WTC11 (cell line): Measurements from ENCODE around the gene SLC34A1. TPM values are rescaled to one million over a fixed set of nuclear protein-coding genes. Genes with fewer than 3 reads are reported as not detected.

Experiments
- ATAC-seq: fragments of 200-7000 bp; cut with Tn5 transposase; 2 replicates; pipeline ENCODE4 v1.10.0; 2021; ENCODE audit warnings: mild to moderate bottlenecking, moderate library complexity
- CTCF ChIA-PET: fragments of 300-600 bp; sonication (Branson Sonifier 250); formaldehyde crosslinking; loops from one replicate; lab custom pipeline; 2021; ENCODE audit warnings: antibody characterized with exemption; lab: Charles Lee
- POLR2A ChIA-PET: fragments of 350-600 bp; sonication (Branson Sonifier 250); formaldehyde crosslinking; loops from one replicate; lab custom pipeline; 2021; ENCODE audit warnings: antibody characterized with exemption; lab: Charles Lee
- DNase-seq: peaks from one replicate; pipeline ENCODE4 v3.0.0; 2021; ENCODE audit warnings: low spot score
- H3K27ac Mint-ChIP-seq: 2 replicates; pipeline ENCODE4 v1.8.0; 2021; ENCODE audit warnings: mixed read lengths
- H3K27me3 Mint-ChIP-seq: 2 replicates; pipeline ENCODE4 v1.8.0; 2021; ENCODE audit warnings: low read depth, mild to moderate bottlenecking, moderate library complexity, mixed read lengths
- H3K36me3 Mint-ChIP-seq: 2 replicates; pipeline ENCODE4 v1.8.0; 2021; ENCODE audit warnings: mixed read lengths
- H3K4me1 Mint-ChIP-seq: 2 replicates; pipeline ENCODE4 v1.8.0; 2022; ENCODE audit warnings: mixed read lengths
- H3K4me3 Mint-ChIP-seq: 2 replicates; pipeline ENCODE4 v1.8.0; 2021; ENCODE audit warnings: mild to moderate bottlenecking, moderate library complexity, mixed read lengths
- H3K9me3 Mint-ChIP-seq: 2 replicates; pipeline ENCODE4 v1.8.0; 2021; ENCODE audit warnings: mixed read lengths
- ATF3 ChIP-seq: sonication (generic); formaldehyde crosslinking; conservative IDR thresholded peaks from 2 replicates; pipeline ENCODE4 v1.8.1; 2022; ENCODE audit warnings: mild to moderate bottlenecking, missing genetic modification reagents
- E2F4 ChIP-seq: sonication (generic); formaldehyde crosslinking; IDR thresholded peaks from 2 replicates; pipeline ENCODE4 v1.8.1; 2022; ENCODE audit warnings: low read depth, mild to moderate bottlenecking, moderate library complexity, missing genetic modification reagents, borderline replicate concordance
- ETV6 ChIP-seq: sonication (generic); formaldehyde crosslinking; IDR thresholded peaks from 2 replicates; pipeline ENCODE4 v1.8.1; 2022; ENCODE audit warnings: mild to moderate bottlenecking, missing genetic modification reagents
- FOXP1 ChIP-seq: sonication (generic); formaldehyde crosslinking; IDR thresholded peaks from 2 replicates; pipeline ENCODE4 v1.8.0; 2022; ENCODE audit warnings: missing genetic modification reagents, mild to moderate bottlenecking, moderate library complexity, borderline replicate concordance
- KAT7 ChIP-seq: sonication (generic); formaldehyde crosslinking; IDR thresholded peaks from 2 replicates; pipeline ENCODE4 v1.8.1; 2023; ENCODE audit warnings: missing genetic modification reagents, mild to moderate bottlenecking, borderline replicate concordance
- MAX ChIP-seq: sonication (generic); formaldehyde crosslinking; IDR thresholded peaks from 2 replicates; pipeline ENCODE4 v1.8.0; 2022; ENCODE audit warnings: mild to moderate bottlenecking, missing genetic modification reagents
- NFYB ChIP-seq: sonication (generic); formaldehyde crosslinking; conservative IDR thresholded peaks from 2 replicates; pipeline ENCODE4 v1.8.0; 2022; ENCODE audit warnings: low read depth, missing genetic modification reagents
- PRDM15 ChIP-seq: sonication (generic); formaldehyde crosslinking; IDR thresholded peaks from 2 replicates; pipeline ENCODE4 v1.8.0; 2022; ENCODE audit warnings: missing genetic modification reagents
- PRRX2 ChIP-seq: fragments of 250-450 bp; sonication (Bioruptor Pico); IDR thresholded peaks from 2 replicates; pipeline ENCODE4 v1.8.0; 2021; ENCODE audit warnings: mild to moderate bottlenecking
- SP1 ChIP-seq: sonication (generic); formaldehyde crosslinking; conservative IDR thresholded peaks from 2 replicates; pipeline ENCODE4 v1.8.1; 2022; ENCODE audit warnings: missing genetic modification reagents
- TEAD1 ChIP-seq: sonication (generic); formaldehyde crosslinking; IDR thresholded peaks from 2 replicates; pipeline ENCODE4 v1.8.0; 2022; ENCODE audit warnings: mild to moderate bottlenecking, missing genetic modification reagents
- ZNF138 ChIP-seq: sonication (generic); formaldehyde crosslinking; conservative IDR thresholded peaks from 2 replicates; pipeline ENCODE4 v1.8.1; 2022; ENCODE audit warnings: mild to moderate bottlenecking, moderate library complexity, missing genetic modification reagents
- ZNF232 ChIP-seq: sonication (generic); formaldehyde crosslinking; IDR thresholded peaks from 2 replicates; pipeline ENCODE4 v1.8.0; 2022; ENCODE audit warnings: mild to moderate bottlenecking, missing genetic modification reagents
- ZNF263 ChIP-seq: sonication (generic); formaldehyde crosslinking; IDR thresholded peaks from 2 replicates; pipeline ENCODE4 v1.8.1; 2022; ENCODE audit warnings: low read depth, mild to moderate bottlenecking, moderate library complexity, missing genetic modification reagents
- ZNF281 ChIP-seq: sonication (generic); formaldehyde crosslinking; IDR thresholded peaks from 2 replicates; pipeline ENCODE4 v1.8.0; 2023; ENCODE audit warnings: mild to moderate bottlenecking, missing genetic modification reagents
- ZNF671 ChIP-seq: fragments of 250-450 bp; sonication (Bioruptor Pico); IDR thresholded peaks from 2 replicates; pipeline ENCODE4 v1.8.0; 2021; ENCODE audit warnings: mild to moderate bottlenecking
- total RNA-seq: library from RNA; stranded (reverse); gene quantifications from 3 replicates; pipeline ENCODE4 v1.2.3, GENCODE V29; 2021
- TF ChIP-seq, protein P1 (sequence below): sonication (generic); formaldehyde crosslinking; IDR thresholded peaks from 2 replicates; pipeline ENCODE4 v1.8.1; 2023; ENCODE audit warnings: mild to moderate bottlenecking, missing genetic modification reagents, moderate library complexity
- TF ChIP-seq, protein P2 (sequence below): sonication (generic); formaldehyde crosslinking; IDR thresholded peaks from 2 replicates; pipeline ENCODE4 v1.8.0; 2022; ENCODE audit warnings: mild to moderate bottlenecking, missing genetic modification reagents
- TF ChIP-seq, protein P3 (sequence below): fragments of 200-600 bp; IDR thresholded peaks from 2 replicates; pipeline ENCODE4 v1.8.0; 2022; ENCODE audit warnings: antibody characterized with exemption

Gene SLC34A1
- total RNA-seq, 1 experiment from 2014 or later = not detected

DNA sequence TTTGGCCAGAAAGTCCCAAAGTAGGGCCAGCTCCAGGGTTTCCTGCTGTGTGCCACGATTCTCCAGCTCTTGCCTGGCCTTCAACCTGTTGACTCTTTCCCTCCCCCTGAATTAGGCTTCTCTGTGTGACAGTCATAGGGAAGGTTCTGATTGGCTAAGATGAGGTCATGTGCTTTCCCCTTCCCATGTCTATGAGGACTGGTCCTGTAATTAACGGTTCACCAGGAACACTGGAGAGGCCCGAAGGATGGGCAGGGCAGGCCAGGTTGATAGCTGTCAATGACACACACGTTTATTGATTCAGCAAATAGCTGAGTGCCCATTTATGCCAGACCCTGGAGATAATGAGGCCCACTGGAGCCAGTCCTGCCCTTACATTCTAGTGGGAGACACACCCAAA, 53.4 kb downstream of the SLC34A1 start:
- ChIA-PET POLR2A (interaction anchor here (0.5 to 1.8 kb wide), 4 partner anchors 9 to 322 kb away, joined by 3 to 6 read pairs (median 4); partner anchors contain the start of gene PRR7), CTCF (interaction anchor here (0.5 to 15.8 kb wide), 11 partner anchors 11 to 128 kb away, joined by 3 to 171 read pairs (median 6); partner anchors contain the start of gene GRK6)
- Mint-ChIP-seq H3K4me3 (no peak overlapping the region), H3K9me3 (peaks cover 4% of the 10 kb centered on the region), H3K4me1 (peaks cover 12% of the 10 kb centered on the region), H3K36me3 (peaks cover 36% of the 10 kb centered on the region), H3K27me3 (no peaks in the 10 kb centered on the region), H3K27ac (no peak overlapping the region)
- DNase-seq (no peak), ATAC-seq (no peak)
- no peak for TF ChIP-seq ETV6 (CRISPR knock-in tag)
- peak; percentile 50 for TF ChIP-seq NFYB (CRISPR knock-in tag)
- no peak for TF ChIP-seq KAT7 (CRISPR knock-in tag)
- TF ChIP-seq, protein P1, sequence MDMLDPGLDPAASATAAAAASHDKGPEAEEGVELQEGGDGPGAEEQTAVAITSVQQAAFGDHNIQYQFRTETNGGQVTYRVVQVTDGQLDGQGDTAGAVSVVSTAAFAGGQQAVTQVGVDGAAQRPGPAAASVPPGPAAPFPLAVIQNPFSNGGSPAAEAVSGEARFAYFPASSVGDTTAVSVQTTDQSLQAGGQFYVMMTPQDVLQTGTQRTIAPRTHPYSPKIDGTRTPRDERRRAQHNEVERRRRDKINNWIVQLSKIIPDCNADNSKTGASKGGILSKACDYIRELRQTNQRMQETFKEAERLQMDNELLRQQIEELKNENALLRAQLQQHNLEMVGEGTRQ (CRISPR knock-in tag) = peak; percentile 71
- TF ChIP-seq ZNF281 (CRISPR knock-in tag) = no peak
- TF ChIP-seq, protein P2, sequence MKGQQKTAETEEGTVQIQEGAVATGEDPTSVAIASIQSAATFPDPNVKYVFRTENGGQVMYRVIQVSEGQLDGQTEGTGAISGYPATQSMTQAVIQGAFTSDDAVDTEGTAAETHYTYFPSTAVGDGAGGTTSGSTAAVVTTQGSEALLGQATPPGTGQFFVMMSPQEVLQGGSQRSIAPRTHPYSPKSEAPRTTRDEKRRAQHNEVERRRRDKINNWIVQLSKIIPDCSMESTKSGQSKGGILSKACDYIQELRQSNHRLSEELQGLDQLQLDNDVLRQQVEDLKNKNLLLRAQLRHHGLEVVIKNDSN (CRISPR knock-in tag) = peak; percentile 42

- no peak for TF ChIP-seq KAT7 (CRISPR knock-in tag)
- TF ChIP-seq, protein P3, sequence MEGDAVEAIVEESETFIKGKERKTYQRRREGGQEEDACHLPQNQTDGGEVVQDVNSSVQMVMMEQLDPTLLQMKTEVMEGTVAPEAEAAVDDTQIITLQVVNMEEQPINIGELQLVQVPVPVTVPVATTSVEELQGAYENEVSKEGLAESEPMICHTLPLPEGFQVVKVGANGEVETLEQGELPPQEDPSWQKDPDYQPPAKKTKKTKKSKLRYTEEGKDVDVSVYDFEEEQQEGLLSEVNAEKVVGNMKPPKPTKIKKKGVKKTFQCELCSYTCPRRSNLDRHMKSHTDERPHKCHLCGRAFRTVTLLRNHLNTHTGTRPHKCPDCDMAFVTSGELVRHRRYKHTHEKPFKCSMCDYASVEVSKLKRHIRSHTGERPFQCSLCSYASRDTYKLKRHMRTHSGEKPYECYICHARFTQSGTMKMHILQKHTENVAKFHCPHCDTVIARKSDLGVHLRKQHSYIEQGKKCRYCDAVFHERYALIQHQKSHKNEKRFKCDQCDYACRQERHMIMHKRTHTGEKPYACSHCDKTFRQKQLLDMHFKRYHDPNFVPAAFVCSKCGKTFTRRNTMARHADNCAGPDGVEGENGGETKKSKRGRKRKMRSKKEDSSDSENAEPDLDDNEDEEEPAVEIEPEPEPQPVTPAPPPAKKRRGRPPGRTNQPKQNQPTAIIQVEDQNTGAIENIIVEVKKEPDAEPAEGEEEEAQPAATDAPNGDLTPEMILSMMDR = no peak
- no peak for TF ChIP-seq TEAD1 (CRISPR knock-in tag)
- H3K4me1 Mint-ChIP-seq = peaks cover 13% of the 10 kb centered on the region
- peaks cover 34% of the 10 kb centered on the region for H3K36me3 Mint-ChIP-seq
- peak overlapping the region; percentile 27; the same call in 1 of the 2 replicates for H3K27ac Mint-ChIP-seq
- ATAC-seq (no peak), DNase-seq (no peak)
- POLR2A ChIA-PET = interaction anchor here (1.2 to 1.8 kb wide), 2 partner anchors 11 to 35 kb away, joined by 4 read pairs; no protein-coding TSS in a partner anchor
- H3K9me3 Mint-ChIP-seq = peaks cover 4% of the 10 kb centered on the region
- H3K4me3 Mint-ChIP-seq = no peak overlapping the region
- CTCF ChIA-PET = interaction anchor here (1.1 to 15.8 kb wide), 5 partner anchors 12 to 129 kb away, joined by 3 to 171 read pairs (median 6); partner anchors contain the start of gene GRK6
- no peaks in the 10 kb centered on the region for H3K27me3 Mint-ChIP-seq
Observed at GRCh38 chr5:177438468-177438867, 54.2 kb downstream of the SLC34A1 start.

DNA sequence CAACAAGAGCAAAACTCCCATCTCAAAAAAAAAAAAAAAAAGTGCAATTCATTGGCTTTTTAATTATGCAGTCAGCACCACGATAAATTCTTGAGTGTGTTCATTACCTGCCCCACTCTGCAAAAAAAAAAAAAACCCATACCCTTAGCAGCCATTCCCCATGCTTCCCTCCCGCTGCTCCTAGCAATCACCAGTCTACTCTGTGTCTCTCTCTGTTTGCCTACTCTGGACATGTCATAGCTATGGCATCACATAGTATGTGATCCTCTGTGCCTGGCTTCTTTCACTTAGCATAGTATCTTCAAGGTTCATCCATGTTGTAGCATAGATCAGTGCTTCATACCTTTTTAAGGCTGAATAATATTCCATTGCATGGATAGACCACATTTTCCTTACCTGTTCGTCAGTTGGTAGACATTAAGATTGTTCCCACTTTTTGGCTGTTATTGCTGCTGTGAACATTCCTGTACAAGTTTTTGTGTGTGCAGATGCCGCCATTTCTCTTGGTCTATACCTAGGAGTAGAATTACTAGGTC, 55.4 kb downstream of the SLC34A1 start:
- H3K4me3 Mint-ChIP-seq = no peak overlapping the region
- H3K27me3 Mint-ChIP-seq = peaks cover 7% of the 10 kb centered on the region
- H3K36me3 Mint-ChIP-seq = peaks cover 34% of the 10 kb centered on the region
- DNase-seq (no peak), ATAC-seq (no peak)
- no peak overlapping the region for H3K27ac Mint-ChIP-seq
- POLR2A ChIA-PET = interaction anchor here (0.8 kb wide), 1 partner anchor 15 kb away, joined by 3 read pairs; no protein-coding TSS in a partner anchor
- CTCF ChIA-PET = interaction anchor here (1.1 to 15.8 kb wide), 8 partner anchors 13 to 130 kb away, joined by 3 to 171 read pairs (median 10); partner anchors contain the start of gene GRK6
- peaks cover 17% of the 10 kb centered on the region for H3K4me1 Mint-ChIP-seq
- H3K9me3 Mint-ChIP-seq = peaks cover 4% of the 10 kb centered on the region
- TF ChIP-seq ZNF671 (no peak), ZNF263 (no peak), PRDM15 (no peak), SP1 (CRISPR knock-in tag) (no peak), E2F4 (CRISPR knock-in tag) (no peak), MAX (CRISPR knock-in tag) (no peak), ZNF138 (CRISPR knock-in tag) (no peak), FOXP1 (CRISPR knock-in tag) (no peak), PRRX2 (CRISPR knock-in tag) (no peak), ZNF232 (CRISPR knock-in tag) (no peak), ATF3 (CRISPR knock-in tag) (no peak)
